ENCODE results near the gene DCAF12L1.

DCAF12L1 gene

DNA sequence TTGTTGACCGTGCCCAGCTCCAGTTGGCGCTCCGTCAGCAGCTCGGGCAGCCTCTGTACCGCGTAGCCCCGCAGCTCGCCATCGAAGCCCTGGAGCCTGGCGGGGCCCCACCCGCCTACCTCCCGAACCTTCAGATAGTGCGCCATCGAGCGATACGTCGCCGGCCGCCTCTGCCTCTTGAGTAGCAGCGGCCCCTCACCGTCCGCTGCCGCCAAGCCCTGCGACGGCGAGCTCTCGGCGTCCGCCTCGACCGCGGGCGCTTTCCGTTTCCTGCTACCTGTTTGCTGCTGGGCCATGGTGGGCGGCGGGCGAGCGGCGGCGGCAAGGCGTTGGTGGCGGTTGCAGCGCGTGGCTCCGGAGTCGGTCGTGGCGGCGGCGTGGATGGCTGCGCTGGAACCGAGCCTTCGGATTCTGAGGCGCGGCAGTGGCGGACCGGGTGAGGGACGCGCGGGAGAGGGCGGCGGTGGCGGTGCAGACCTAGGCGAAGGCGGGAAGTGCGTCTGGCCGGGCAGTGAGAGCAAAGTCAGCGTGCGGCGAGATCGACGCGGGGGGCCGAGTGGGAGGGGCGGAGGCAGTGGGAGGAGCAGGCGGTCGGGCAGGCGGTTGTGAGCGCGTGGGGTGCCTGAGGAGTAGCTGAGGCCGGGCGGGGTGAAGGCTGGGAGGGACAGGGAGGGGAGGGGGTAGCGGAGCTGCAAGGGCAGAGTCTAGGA is at the start of gene DCAF12L1:
Gene DCAF12L1, minus strand, starts transcription at position 502 of the 710 bp plus-strand sequence. Its CDS starts 206 bp downstream, at position 296.
- DNase-seq (ENCODE audit: low spot score): no peak

DNA sequence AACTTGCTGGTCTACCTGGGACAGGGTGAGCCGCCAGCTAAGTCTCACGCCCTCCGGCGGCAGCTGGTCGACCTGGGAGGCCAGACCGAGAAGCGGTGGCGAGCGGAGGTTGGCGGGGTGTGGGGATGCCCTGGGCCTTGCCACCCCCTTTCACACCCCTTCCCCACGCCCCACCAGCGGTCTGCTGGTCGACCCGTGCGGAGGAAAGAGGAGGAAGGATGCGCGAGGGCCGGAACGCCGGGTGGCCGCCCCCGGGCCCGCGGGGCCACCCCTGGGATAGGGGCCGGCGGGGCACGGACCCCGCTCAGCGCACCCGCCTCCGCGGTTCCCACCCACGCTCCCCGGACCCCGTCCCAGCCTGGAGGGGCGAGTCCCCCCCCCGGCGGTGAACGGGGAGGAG is 28.3 kb upstream of the DCAF12L1 start:
- DNase-seq (ENCODE audit: low spot score): no peak

DNA sequence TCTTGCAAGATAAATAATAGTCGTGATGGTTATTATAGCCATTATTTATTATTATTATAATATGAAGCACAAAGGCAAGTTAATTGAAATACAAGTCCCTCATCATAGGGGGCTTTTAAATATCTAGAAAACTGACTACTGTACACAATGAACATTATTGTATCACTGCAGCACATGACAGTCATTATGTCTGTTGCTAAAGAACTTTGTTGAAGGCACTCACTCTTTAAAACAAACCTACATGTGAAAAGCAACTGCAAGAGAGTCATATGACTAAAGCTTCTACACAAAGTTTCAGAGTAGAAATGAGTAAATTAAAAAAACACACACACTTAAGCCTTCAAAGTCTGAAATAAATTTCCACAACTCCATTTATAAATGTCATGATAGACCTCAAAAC is 23.3 kb upstream of the DCAF12L1 start:
- no peak for DNase-seq (ENCODE audit: low spot score)

GRCh38 chrX:126557151-126557550 is 4.5 kb upstream of the DCAF12L1 start:
- no peak for DNase-seq (ENCODE audit: low spot score)

DNA sequence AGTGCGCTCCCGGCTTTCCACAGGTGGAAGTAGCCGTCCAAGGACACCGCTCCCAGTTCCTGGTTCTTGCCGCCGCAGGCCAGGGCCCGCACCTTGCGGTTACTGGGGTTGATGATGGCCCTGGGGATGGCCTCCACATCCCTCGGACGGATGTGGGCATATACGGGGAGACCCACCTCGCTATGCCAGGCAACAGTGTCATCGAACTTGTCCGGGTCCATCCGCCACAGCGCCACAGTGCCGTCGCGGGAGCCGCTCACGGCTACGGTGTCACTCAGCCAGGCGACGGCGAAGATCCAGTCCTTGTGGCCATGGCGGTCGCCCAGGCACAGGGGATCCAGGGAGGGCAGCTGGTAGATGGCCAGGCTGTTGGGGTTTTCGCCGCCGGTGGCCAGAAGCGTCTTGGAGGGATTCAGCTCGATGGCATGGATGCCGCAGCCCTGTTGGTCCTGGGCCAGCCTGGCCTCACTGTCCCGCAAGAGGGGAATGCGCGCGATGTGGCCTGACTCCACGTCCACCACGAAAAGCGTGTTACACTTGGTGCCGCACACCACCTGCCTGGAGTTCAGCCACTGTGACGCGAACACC is 795 bp downstream of the DCAF12L1 start:
- no peak for DNase-seq (ENCODE audit: low spot score)

DNA sequence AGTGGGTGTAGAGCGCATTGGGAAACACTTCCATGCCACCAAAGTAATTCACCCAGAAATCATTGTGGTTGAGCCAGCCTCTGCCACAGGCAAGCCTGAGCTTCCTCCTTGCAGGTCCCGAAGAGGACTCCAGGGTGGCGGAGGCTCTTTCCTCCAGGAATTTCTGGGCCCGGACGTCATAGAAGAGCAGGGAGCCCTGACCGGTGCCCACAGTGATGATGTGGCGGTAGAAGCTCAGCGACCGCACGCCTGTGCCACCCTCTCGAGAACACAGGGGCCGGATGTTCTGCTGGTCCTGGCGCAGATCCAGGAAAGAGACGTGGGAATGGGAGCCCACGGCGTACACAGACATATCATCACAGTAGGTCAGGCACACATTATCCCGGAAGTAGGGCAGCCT is 1.3 kb downstream of the DCAF12L1 start:
- no peak for DNase-seq (ENCODE audit: low spot score)

DNA sequence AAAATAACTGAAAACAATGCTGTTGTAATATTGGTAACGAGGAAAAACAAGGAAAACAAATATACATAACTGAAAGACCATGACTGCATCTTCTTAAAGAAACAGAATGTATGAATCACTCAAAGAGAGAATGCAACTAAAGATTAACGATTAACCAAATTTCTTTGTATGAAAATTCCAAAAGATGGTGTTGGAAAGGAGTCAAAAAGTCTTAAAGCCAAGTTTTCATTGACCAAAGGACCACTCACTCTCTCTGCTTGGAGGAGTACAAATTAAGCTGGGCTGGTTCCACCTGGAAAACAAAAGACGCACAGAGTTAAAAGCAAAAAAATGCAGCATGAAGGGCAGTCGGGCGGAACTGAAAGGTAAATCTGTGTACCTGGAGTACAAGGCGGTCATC is 1.8 kb downstream of the DCAF12L1 start:
- no peak for DNase-seq (ENCODE audit: low spot score)

DNA sequence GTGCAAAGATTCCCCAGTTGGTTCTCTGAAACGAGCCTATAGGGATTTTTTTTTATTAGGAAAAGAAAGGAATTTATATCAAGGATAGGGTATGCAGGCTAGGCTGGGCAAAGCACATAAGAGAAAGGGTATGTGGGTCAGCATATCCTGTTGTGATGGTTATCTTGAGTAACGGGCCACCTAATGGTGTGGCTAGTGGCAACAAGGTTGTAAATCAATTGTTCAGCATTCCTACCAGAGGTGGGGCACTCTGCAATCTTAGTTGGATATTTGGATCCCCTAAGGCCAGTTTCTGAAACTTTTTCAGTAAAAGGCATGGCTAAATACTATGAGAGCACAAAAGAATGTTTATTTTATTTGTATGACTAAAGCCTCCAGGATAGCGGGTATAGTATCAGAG is 42.7 kb downstream of the DCAF12L1 start:
- DNase-seq (ENCODE audit: low spot score): no peak

Measured in CD4-positive, alpha-beta T cell treated with Interleukin-15 for 4 hours (primary cell).